Activated T-cell treated with anti-CD3 and anti-CD28 coated beads for 24 hours (primary cell): ENCODE measurements around the gene LMNA.
"Not testable (repeated sequence)": the region's sequence is repeated elsewhere in the genome, so short reads cannot be mapped to it uniquely, and the experiment has no call there.

Source experiments
- DNase-seq: peaks from one replicate; pipeline ENCODE4 v3.0.0-alpha.2; 2020; ENCODE audit warnings: low read depth

The LMNA gene

GRCh38 chr1:156122086-156122485, 7.6 kb downstream of the LMNA start:
- DNase-seq: no peak

GRCh38 chr1:156122519-156123355, 8.2 kb downstream of the LMNA start:
- DNase-seq: no peak

- peak; percentile 49 for DNase-seq
Observed at GRCh38 chr1:156123356-156124196, 9.1 kb downstream of the LMNA start.

- no peak for DNase-seq
Observed at GRCh38 chr1:156124557-156125483, 10.3 kb downstream of the LMNA start.

- DNase-seq: not testable (repeated sequence)
Observed at GRCh38 chr1:156125544-156125943, 11.0 kb downstream of the LMNA start.

- no peak for DNase-seq
Observed at GRCh38 chr1:156126043-156126629, 11.6 kb downstream of the LMNA start.

GRCh38 chr1:156126630-156127534, 12.4 kb downstream of the LMNA start:
- DNase-seq: peak; percentile 74

- no peak for DNase-seq
Observed at GRCh38 chr1:156128308-156128653, 13.8 kb downstream of the LMNA start.

GRCh38 chr1:156128654-156129597, 14.4 kb downstream of the LMNA start:
- DNase-seq: no peak

GRCh38 chr1:156129687-156130577, 15.4 kb downstream of the LMNA start:
- peak; percentile 70 for DNase-seq

- no peak for DNase-seq
Observed at GRCh38 chr1:156130578-156130942, 16.0 kb downstream of the LMNA start.

- no peak for DNase-seq
Observed at GRCh38 chr1:156134716-156135435, 20.4 kb downstream of the LMNA start.

GRCh38 chr1:156135930-156136871, 21.7 kb downstream of the LMNA start:
- DNase-seq: no peak

GRCh38 chr1:156136970-156137483, 22.5 kb downstream of the LMNA start:
- no peak for DNase-seq

GRCh38 chr1:156138458-156138867, 24.0 kb downstream of the LMNA start:
- DNase-seq: no peak
